RWPE1 (cell line): ENCODE data around the gene DNMT3A.

Experiments used
- CTCF ChIA-PET: fragments of 350-600 bp; sonication (Branson Sonifier 250); formaldehyde crosslinking; extraction: SDS; loops from one replicate; lab custom pipeline; 2021; lab: Yijun Ruan, JAX
- POLR2A ChIA-PET: fragments of 400-600 bp; formaldehyde crosslinking; extraction: SDS; loops from one replicate; lab custom pipeline; 2020; ENCODE audit warnings: antibody characterized with exemption; ENCODE audit not compliant: low non-redundant PET; lab: Yijun Ruan, JAX
- DNase-seq: peaks from one replicate; pipeline ENCODE4 v3.0.0; 2012; ENCODE audit warnings: low spot score
- H3K27ac ChIP-seq: fragments of 450-650 bp; 2 replicates; pipeline ENCODE4 v1.5.1; 2017
- TF ChIP-seq, protein P1 (sequence below): fragments of 450-650 bp; conservative IDR thresholded peaks from 2 replicates; pipeline ENCODE4 v1.5.1; 2017; ENCODE audit warnings: low read depth, mild to moderate bottlenecking

DNMT3A gene

GRCh38 chr2:25188405-25188804 lies 153.3 kb downstream of the DNMT3A start:
- CTCF ChIA-PET: no interaction called here
- POLR2A ChIA-PET: no interaction called here
- H3K27ac ChIP-seq: no peak overlapping the region
- no peak for DNase-seq
- TF ChIP-seq, protein P1, sequence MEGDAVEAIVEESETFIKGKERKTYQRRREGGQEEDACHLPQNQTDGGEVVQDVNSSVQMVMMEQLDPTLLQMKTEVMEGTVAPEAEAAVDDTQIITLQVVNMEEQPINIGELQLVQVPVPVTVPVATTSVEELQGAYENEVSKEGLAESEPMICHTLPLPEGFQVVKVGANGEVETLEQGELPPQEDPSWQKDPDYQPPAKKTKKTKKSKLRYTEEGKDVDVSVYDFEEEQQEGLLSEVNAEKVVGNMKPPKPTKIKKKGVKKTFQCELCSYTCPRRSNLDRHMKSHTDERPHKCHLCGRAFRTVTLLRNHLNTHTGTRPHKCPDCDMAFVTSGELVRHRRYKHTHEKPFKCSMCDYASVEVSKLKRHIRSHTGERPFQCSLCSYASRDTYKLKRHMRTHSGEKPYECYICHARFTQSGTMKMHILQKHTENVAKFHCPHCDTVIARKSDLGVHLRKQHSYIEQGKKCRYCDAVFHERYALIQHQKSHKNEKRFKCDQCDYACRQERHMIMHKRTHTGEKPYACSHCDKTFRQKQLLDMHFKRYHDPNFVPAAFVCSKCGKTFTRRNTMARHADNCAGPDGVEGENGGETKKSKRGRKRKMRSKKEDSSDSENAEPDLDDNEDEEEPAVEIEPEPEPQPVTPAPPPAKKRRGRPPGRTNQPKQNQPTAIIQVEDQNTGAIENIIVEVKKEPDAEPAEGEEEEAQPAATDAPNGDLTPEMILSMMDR: no peak

DNA sequence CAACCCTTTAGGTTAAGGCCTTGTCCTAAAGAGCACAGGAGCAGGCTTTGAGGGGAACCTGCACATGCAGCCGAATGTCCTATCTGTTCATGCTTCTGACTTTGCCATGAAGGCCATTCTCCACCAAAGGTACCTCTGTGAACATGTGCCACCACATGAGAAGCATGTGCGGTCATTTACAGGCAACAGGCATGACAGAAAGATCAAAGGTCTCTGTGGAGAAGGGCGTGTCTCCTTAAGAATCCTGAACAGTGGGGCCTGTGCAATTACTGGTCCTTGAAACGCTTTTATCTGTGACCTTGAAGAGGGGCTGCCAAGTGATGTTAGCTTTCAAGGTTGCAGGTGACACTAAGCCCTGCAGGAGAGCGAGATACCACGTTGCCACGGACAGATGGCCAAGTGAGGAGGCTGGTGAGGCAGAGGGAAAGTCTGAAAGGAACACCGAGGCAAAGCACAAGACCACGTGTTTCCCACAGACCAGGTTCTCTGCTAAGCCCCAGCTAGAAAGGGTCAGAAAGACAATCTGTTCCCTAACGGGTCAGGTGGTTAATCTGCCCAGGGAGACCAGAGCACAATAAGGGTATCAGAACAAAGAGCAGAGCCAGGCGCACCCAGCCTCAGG lies 153.9 kb downstream of the DNMT3A start:
- TF ChIP-seq, protein P1: no peak
- no peak for DNase-seq
- CTCF ChIA-PET: interaction anchor here (0.6 kb wide), 1 partner anchor 91 kb away, joined by 4 read pairs; no protein-coding TSS in a partner anchor
- H3K27ac ChIP-seq: no peak overlapping the region
- POLR2A ChIA-PET: no interaction called here

DNA sequence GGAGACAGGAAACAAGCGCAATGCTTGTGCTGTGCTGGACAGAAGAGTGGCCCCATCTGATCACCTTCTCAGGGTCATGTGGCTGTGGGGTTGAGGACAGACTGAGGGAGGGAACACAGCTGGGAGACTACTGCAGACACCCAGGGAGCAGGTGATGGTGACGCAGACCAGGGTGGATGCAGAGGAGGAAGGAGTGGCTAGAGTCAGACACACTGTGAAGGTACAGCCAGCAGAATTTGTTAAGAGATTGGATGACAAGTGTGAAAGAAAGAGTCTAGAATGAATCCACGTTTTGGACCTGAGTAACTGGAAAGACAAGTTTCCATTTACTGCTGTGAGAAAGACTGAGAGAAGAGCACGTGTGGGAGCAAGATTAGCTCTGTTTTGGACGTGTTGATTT lies 157.5 kb downstream of the DNMT3A start:
- TF ChIP-seq, protein P1: no peak
- CTCF ChIA-PET: interaction anchor here (0.7 to 1.0 kb wide), 3 partner anchors 12 to 291 kb away, joined by 4 to 8 read pairs (median 4); no protein-coding TSS in a partner anchor
- DNase-seq: no peak

GRCh38 chr2:25178976-25179375 lies 162.7 kb downstream of the DNMT3A start:
- ChIA-PET POLR2A (no interaction called here), CTCF (no interaction called here)
- no peak overlapping the region for H3K27ac ChIP-seq
- no peak for DNase-seq
- TF ChIP-seq, protein P1: no peak

More for the DNA sequence above, 157.5 kb downstream of the DNMT3A start:
- POLR2A ChIA-PET: no interaction called here
- H3K27ac ChIP-seq: no peak overlapping the region
